GM12872 (cell line): ENCODE data around the gene SLC52A3.

Experiments used
- CTCF ChIP-seq: IDR thresholded peaks from 3 replicates; pipeline ENCODE4 v1.5.1; 2011; ENCODE audit warnings: low read depth, mild to moderate bottlenecking, low read length, moderate library complexity; ENCODE audit not compliant: insufficient read depth

The SLC52A3 gene

GRCh38 chr20:760751-761417 is 7.4 kb downstream of the SLC52A3 start:
- TF ChIP-seq CTCF: peak; percentile 84

GRCh38 chr20:757506-757905 is 10.8 kb downstream of the SLC52A3 start:
- TF ChIP-seq CTCF: no peak

- TF ChIP-seq CTCF: no peak
Observed at GRCh38 chr20:755941-756340, 12.4 kb downstream of the SLC52A3 start.

- no peak for TF ChIP-seq CTCF
Observed at GRCh38 chr20:754904-755303, 13.4 kb downstream of the SLC52A3 start.

- no peak for TF ChIP-seq CTCF
Observed at GRCh38 chr20:753897-754635, 14.2 kb downstream of the SLC52A3 start.

- TF ChIP-seq CTCF: no peak
Observed at GRCh38 chr20:753136-753535, 15.2 kb downstream of the SLC52A3 start.

GRCh38 chr20:752291-752690 is 16.0 kb downstream of the SLC52A3 start:
- TF ChIP-seq CTCF: no peak
